ENCODE results near the gene RORB.

The RORB gene

GRCh38 chr9:74642376-74642775 lies 145.2 kb downstream of the RORB start:
- no peak for TF ChIP-seq CTCF (IDR thresholded peaks at IDR 0.05; ENCODE audit: low read depth, low read length)
- H3K4me3 ChIP-seq (ENCODE audit: low read depth, low read length): no peak overlapping the region

DNA sequence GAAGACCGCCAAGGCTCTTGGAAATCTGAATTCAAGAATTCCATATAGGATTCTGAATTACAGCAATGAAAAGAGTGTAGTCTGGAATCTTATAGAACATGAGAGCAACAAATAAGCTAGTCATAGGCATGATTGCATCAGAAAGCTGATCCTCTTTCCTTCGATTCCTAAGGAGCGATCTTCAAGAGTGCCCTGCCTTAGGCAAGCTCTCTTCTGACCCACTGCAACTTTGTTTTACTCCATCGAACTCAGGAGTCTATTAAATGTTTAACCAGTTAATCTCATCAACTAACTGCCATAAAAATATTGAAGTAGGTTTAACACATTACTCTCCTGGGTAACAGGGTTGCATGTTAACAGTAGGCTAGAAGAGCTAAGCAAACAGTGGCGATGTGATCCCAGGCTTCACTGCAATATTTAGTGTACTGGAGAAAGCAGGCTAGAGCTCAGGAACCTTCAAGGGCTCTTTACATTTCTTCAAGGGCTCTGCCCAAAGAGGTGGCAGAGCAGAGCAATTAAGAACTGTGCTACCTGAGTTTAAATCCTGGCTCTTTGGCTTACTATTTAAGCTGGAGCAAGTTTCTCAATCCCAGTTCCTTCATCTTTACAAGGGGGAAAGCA lies 146.3 kb downstream of the RORB start:
- no peak overlapping the region for H3K4me3 ChIP-seq (ENCODE audit: low read depth, low read length)
- no peak for TF ChIP-seq CTCF (IDR thresholded peaks at IDR 0.05; ENCODE audit: low read depth, low read length)

- TF ChIP-seq CTCF (IDR thresholded peaks at IDR 0.05; ENCODE audit: low read depth, low read length): no peak
These were observed 146.9 kb downstream of the RORB start for GRCh38 chr9:74644023-74644422.

DNA sequence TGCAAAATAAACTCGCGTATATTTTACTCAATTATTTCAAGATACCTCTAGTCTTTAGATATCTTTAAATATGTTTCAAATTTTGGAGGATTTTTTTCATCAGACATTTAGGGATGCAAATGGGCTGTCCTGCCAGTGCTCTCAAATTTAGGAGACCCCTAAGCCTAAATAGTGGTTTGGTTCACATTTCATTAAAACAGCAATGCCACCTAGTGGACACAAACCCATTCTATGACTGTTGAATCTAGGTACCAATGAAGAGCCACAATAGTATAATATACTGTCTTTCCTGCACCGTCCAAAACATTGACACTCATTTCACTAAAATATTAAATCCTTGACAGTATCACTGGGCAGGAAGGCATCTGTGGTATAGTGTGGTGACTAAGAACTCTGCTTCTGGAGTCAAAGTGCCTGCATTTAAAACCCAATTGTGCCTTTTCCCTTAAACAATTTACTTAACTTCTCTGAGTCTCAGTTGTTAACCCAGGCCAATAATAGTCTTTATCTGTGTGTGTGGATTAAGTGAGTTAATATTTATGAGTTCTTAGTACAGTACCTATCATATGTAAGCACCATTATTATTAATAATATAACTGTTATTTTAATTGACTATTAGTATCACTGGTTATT lies 148.0 kb downstream of the RORB start:
- no peak overlapping the region for H3K4me3 ChIP-seq (ENCODE audit: low read depth, low read length)
- TF ChIP-seq CTCF (IDR thresholded peaks at IDR 0.05; ENCODE audit: low read depth, low read length): no peak

More at GRCh38 chr9:74644023-74644422, 146.9 kb downstream of the RORB start:
- no peak overlapping the region for H3K4me3 ChIP-seq (ENCODE audit: low read depth, low read length)

DNA sequence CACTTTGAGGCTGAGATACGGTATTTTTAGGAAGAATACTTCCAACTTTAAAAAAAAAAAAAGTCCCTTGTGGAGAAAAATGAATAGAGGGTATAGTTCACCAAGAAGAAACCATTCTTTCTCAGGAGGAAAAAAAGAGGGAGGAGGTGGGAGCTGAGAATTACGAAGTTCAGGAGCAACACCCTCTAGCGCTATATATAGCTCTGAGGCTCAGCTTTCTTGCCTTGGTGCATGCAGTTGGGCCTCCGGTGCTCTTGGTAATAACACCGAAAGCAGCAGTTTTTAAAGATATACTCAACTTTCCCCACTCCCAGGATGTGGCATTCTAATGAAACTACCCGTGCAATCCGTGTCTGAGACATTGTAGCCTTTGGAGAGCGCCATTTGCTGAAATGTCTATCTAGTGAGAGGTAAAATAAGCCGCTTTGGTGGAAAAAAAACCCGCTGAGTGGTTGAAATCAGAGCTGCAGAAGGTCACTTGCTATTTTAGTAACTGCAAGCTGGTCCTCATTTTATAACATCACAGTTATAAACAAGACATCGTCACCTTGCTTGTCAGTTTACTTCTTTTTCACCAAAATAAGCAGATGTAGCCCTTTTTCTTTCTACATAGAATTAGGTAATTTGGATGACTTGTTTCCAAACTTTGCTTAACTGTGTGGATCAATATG lies 156.4 kb downstream of the RORB start:
- TF ChIP-seq CTCF (IDR thresholded peaks at IDR 0.05; ENCODE audit: low read depth, low read length): no peak
- no peak overlapping the region for H3K4me3 ChIP-seq (ENCODE audit: low read depth, low read length)

- H3K4me3 ChIP-seq (ENCODE audit: low read depth, low read length): no peak overlapping the region
- no peak for TF ChIP-seq CTCF (IDR thresholded peaks at IDR 0.05; ENCODE audit: low read depth, low read length)
These were observed 165.5 kb downstream of the RORB start for GRCh38 chr9:74662674-74663073.

DNA sequence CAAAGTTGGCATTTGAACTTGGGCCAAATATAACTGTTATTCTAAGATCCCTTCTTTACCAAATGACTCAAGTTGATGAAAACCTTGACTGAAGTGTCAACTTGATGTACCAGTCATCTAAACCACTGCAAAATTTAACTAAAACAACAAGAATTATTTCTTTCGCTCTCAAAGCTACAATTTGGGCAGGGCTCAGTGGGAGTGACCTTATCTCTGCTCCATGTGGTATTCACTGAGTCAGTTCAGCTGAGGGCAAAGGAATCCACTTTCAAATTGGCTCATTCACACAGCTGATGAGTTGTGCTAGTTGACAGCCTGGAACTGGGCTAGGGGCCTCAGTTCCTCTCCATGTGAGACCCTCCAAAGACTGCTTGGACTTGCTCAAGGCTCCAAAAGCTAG lies 166.3 kb downstream of the RORB start:
- no peak for TF ChIP-seq CTCF (IDR thresholded peaks at IDR 0.05; ENCODE audit: low read depth, low read length)
- no peak overlapping the region for H3K4me3 ChIP-seq (ENCODE audit: low read depth, low read length)

All from WI38 (cell line).